Measurements from ENCODE around the gene FAM114A2. TPM values are rescaled to one million over a fixed set of nuclear protein-coding genes. Genes with fewer than 3 reads are reported as not detected.

Gene FAM114A2
- total RNA-seq, 1 donor from 2014 or later: 25.8 TPM

DNA sequence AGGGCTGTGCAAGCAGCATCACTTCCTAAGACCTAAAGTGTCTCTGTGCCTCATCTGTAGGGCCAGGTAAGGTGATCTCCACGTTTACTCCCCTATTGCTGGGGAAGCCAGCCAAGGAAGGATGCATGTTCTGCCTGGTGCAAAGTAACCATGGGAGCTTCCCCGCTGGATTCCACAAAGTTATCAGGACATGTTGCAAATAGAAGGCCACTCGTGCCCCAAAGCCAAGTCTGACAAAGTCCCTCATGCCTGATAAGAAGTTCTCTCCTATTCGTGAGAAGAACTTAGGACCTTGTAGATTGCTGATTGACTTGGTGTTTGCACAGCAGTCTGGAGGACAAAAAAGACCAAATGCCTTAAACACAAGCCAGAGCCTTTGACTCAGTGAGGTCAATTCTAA is 81.5 kb downstream of the FAM114A2 start:
- H3K4me3 Mint-ChIP-seq (ENCODE audit: unreplicated experiment): no peak overlapping the region
- no peaks in the 10 kb centered on the region for H3K36me3 Mint-ChIP-seq (ENCODE audit: unreplicated experiment)
- no peak for DNase-seq
- H3K27ac Mint-ChIP-seq (ENCODE audit: unreplicated experiment): no peak overlapping the region
- H3K9me3 Mint-ChIP-seq (ENCODE audit: unreplicated experiment): peaks cover 2% of the 10 kb centered on the region
- H3K27me3 Mint-ChIP-seq (ENCODE audit: unreplicated experiment): no peaks in the 10 kb centered on the region
- H3K4me1 Mint-ChIP-seq (ENCODE audit: low read depth, unreplicated experiment): peaks cover 1% of the 10 kb centered on the region
- TF ChIP-seq CTCF (IDR thresholded peaks at IDR 0.05; ENCODE audit: partially characterized antibody, unreplicated experiment): no peak

DNA sequence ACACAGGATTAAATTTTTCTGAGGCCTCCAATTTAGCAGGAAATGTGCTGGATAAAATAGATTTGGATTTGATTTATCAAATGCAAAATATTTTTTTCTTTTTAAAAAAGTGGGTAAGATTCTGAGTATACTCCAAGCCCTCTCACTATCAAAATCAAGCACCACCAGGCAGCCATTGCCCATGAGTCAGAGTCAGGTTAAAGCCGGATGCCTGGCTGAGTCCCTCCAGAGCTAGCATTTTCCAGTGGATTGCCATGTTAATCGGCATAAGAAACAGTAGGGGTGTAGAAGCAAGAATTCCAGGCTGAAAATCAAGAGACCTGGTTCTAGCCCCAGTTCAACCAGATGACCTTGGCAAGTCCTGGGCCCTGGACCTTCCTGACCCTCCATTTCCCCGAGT is 85.3 kb downstream of the FAM114A2 start:
- Mint-ChIP-seq H3K27me3 (ENCODE audit: unreplicated experiment) (no peaks in the 10 kb centered on the region), H3K9me3 (ENCODE audit: unreplicated experiment) (peaks cover 2% of the 10 kb centered on the region), H3K27ac (ENCODE audit: unreplicated experiment) (no peak overlapping the region), H3K4me3 (ENCODE audit: unreplicated experiment) (no peak overlapping the region), H3K36me3 (ENCODE audit: unreplicated experiment) (no peaks in the 10 kb centered on the region), H3K4me1 (ENCODE audit: low read depth, unreplicated experiment) (no peaks in the 10 kb centered on the region)
- DNase-seq: no peak
- TF ChIP-seq CTCF (IDR thresholded peaks at IDR 0.05; ENCODE audit: partially characterized antibody, unreplicated experiment): no peak

DNA sequence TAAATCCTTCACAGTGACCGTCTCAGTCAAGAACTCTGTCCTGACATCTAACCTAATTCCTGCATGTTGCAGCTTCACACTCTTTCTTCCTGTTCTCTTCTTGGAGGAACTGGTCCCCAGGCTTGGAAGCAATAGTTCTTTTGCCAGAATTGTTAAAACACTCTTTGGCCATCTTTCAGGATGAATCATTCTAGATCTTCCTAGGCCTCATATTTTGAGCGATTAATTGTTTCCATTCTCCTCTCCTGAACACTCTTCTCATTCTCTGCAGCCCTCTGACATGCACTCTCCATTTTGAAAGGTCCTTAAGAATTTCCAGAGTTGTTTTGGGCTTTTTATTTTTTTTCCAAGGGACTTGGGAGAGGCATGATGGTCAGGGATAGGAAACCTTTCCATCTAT is 85.8 kb downstream of the FAM114A2 start:
- no peak for TF ChIP-seq CTCF (IDR thresholded peaks at IDR 0.05; ENCODE audit: partially characterized antibody, unreplicated experiment)
- Mint-ChIP-seq H3K4me3 (ENCODE audit: unreplicated experiment) (no peak overlapping the region), H3K36me3 (ENCODE audit: unreplicated experiment) (no peaks in the 10 kb centered on the region), H3K27me3 (ENCODE audit: unreplicated experiment) (no peaks in the 10 kb centered on the region), H3K4me1 (ENCODE audit: low read depth, unreplicated experiment) (no peaks in the 10 kb centered on the region), H3K27ac (ENCODE audit: unreplicated experiment) (no peak overlapping the region), H3K9me3 (ENCODE audit: unreplicated experiment) (peaks cover 2% of the 10 kb centered on the region)
- no peak for DNase-seq

DNA sequence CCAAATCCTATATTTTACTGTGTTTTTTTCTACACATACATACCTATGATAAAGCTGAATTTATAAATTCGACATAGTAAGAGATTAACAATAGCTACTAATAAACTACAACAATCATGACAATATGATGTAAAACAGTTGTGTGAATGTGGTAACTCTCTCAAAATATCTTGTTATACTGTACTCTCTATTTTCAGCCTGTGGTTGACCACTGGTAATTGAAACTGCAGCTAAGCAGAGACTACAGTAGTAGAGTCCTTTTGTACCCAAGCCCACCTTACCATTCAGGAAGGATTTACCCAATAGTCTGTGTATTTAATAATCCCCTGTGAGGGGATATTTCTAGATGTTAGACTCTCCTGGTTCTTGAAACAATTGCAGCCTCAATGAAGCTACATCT is 86.7 kb downstream of the FAM114A2 start:
- H3K27ac Mint-ChIP-seq (ENCODE audit: unreplicated experiment): no peak overlapping the region
- H3K4me3 Mint-ChIP-seq (ENCODE audit: unreplicated experiment): no peak overlapping the region
- no peak for TF ChIP-seq CTCF (IDR thresholded peaks at IDR 0.05; ENCODE audit: partially characterized antibody, unreplicated experiment)
- no peaks in the 10 kb centered on the region for H3K27me3 Mint-ChIP-seq (ENCODE audit: unreplicated experiment)
- H3K9me3 Mint-ChIP-seq (ENCODE audit: unreplicated experiment): peaks cover 2% of the 10 kb centered on the region
- no peaks in the 10 kb centered on the region for H3K4me1 Mint-ChIP-seq (ENCODE audit: low read depth, unreplicated experiment)
- no peak for DNase-seq
- no peaks in the 10 kb centered on the region for H3K36me3 Mint-ChIP-seq (ENCODE audit: unreplicated experiment)

DNA sequence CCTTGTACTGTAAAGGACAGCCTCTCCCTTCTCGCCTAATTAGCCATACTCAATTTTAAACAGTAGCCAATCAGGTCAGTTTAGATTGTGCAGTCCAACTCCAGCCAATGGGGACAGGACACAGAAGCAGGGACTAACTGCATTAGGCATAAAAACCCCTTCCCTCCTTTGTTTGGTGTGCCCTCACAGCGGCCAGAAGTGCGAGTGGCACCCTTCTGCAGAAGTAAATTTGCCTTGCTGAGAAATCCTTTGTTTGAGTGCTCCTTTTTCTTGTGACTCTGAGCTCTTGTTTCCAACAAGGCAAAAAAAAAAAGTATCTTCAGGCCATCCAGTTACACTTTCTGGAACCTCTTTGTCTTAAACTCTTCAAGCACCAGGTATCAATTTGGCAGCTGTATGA is 97.4 kb downstream of the FAM114A2 start:
- Mint-ChIP-seq H3K27me3 (ENCODE audit: unreplicated experiment) (peaks cover 2% of the 10 kb centered on the region), H3K36me3 (ENCODE audit: unreplicated experiment) (peaks cover 54% of the 10 kb centered on the region), H3K4me1 (ENCODE audit: low read depth, unreplicated experiment) (peaks cover 3% of the 10 kb centered on the region), H3K27ac (ENCODE audit: unreplicated experiment) (no peak overlapping the region), H3K4me3 (ENCODE audit: unreplicated experiment) (no peak overlapping the region), H3K9me3 (ENCODE audit: unreplicated experiment) (peaks cover 18% of the 10 kb centered on the region)
- TF ChIP-seq CTCF (IDR thresholded peaks at IDR 0.05; ENCODE audit: partially characterized antibody, unreplicated experiment): no peak
- DNase-seq: no peak

Other genes starting within 250 kb of the FAM114A2 start
- 45.3 TPM for gene MFAP3, start 57 bp upstream of the FAM114A2 start, total RNA-seq (ENCODE audit: unreplicated experiment)
- gene GALNT10, start 151.8 kb upstream of the FAM114A2 start, total RNA-seq (ENCODE audit: unreplicated experiment): 4.8 TPM

Data from glutamatergic neuron (in vitro differentiated cells).